Progenitor cell of endocrine pancreas (in vitro differentiated cells): ENCODE measurements around the gene ERRFI1. TPM values are rescaled to one million over a fixed set of nuclear protein-coding genes. Genes with fewer than 3 reads are reported as not detected.

ENCODE experiments used
- DNase-seq: peaks from one replicate; pipeline ENCODE4 v3.0.0; 2021; ENCODE audit warnings: low spot score; ENCODE audit not compliant: unreplicated experiment
- H3K27ac Mint-ChIP-seq: 2 replicates; pipeline ENCODE4 v1.8.0; 2021; ENCODE audit warnings: mild to moderate bottlenecking, moderate library complexity, mixed read lengths
- H3K27me3 Mint-ChIP-seq: 2 replicates; pipeline ENCODE4 v1.8.0; 2021; ENCODE audit warnings: mixed read lengths
- H3K36me3 Mint-ChIP-seq: 2 replicates; pipeline ENCODE4 v1.8.0; 2022; ENCODE audit warnings: mixed read lengths; ENCODE audit not compliant: insufficient read depth
- H3K4me1 Mint-ChIP-seq: 2 replicates; pipeline ENCODE4 v1.8.0; 2021; ENCODE audit warnings: low read depth, mixed read lengths
- H3K4me3 Mint-ChIP-seq: 2 replicates; pipeline ENCODE4 v1.8.0; 2021; ENCODE audit warnings: low read depth, mild to moderate bottlenecking, moderate library complexity, mixed read lengths
- H3K9me3 Mint-ChIP-seq: 2 replicates; pipeline ENCODE4 v1.8.0; 2021; ENCODE audit warnings: low read depth, mixed read lengths
- CTCF ChIP-seq: fragments of 200-600 bp; sonication (generic); IDR thresholded peaks from one replicate; pipeline ENCODE4 v1.5.0; 2021; ENCODE audit warnings: antibody characterized with exemption, mild to moderate bottlenecking; ENCODE audit not compliant: unreplicated experiment
- total RNA-seq: library from RNA; stranded (reverse); gene quantifications from 2 replicates; pipeline ENCODE4 v1.2.1, GENCODE V29; 2021

The ERRFI1 gene
- total RNA-seq, 1 donor from 2014 or later, result 138 TPM

DNA sequence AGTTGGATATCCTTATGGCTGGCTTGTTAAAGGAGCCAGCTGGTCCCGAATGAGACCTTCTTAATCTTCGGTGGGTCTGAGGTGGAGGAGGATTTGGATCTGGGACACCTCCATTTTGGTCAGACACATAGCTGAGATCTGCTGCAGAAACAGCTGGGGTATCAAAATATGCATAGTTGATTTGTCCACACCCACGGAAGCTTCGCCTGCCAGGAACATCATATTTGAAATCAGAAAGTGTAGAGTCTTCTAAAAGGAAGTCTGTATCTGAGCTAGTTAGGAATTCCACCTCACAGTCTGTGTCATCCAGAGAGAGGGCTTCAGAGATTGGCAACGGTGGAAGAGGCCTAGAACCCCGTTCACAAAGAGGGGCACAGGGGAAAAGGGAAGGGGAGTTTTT, 12.3 kb downstream of the ERRFI1 start:
- Mint-ChIP-seq H3K27me3 (no peaks in the 10 kb centered on the region), H3K4me1 (peaks cover 42% of the 10 kb centered on the region), H3K4me3 (no peak overlapping the region), H3K9me3 (no peaks in the 10 kb centered on the region), H3K36me3 (peaks cover 37% of the 10 kb centered on the region), H3K27ac (peak overlapping the region; percentile 49)
- no peak for DNase-seq
- TF ChIP-seq CTCF, result no peak

DNA sequence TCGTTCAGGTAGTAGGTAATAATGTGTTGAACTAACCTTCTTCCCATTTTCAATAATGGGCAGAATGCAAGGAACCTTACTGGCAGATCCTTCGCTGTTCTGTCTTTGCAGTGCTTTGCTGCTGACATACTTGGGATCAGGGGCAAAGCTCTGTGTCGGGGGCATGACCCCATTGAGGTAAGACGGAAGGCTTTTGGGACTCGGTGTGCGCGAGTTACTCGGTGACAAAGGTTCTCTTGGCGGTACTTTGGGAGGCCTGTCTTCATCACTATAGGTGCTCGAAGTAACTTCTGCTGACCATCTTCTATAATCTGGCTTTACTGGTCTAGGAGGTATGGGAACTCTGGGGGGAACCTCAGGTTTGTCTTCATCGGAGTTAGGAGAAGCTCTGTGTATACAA, 12.7 kb downstream of the ERRFI1 start:
- H3K9me3 Mint-ChIP-seq, result no peaks in the 10 kb centered on the region
- H3K27me3 Mint-ChIP-seq, result no peaks in the 10 kb centered on the region
- TF ChIP-seq CTCF, result no peak
- no peak for DNase-seq
- peaks cover 39% of the 10 kb centered on the region for H3K4me1 Mint-ChIP-seq
- H3K36me3 Mint-ChIP-seq, result peaks cover 40% of the 10 kb centered on the region
- no peak overlapping the region for H3K4me3 Mint-ChIP-seq
- H3K27ac Mint-ChIP-seq, result peak overlapping the region; percentile 49

- Mint-ChIP-seq H3K27me3 (no peaks in the 10 kb centered on the region), H3K4me3 (no peak overlapping the region), H3K27ac (no peak overlapping the region), H3K4me1 (peaks cover 34% of the 10 kb centered on the region), H3K36me3 (peaks cover 40% of the 10 kb centered on the region), H3K9me3 (no peaks in the 10 kb centered on the region)
- no peak for DNase-seq
- TF ChIP-seq CTCF, result no peak
Measured at GRCh38 chr1:8012955-8013354, 13.2 kb downstream of the ERRFI1 start.

DNA sequence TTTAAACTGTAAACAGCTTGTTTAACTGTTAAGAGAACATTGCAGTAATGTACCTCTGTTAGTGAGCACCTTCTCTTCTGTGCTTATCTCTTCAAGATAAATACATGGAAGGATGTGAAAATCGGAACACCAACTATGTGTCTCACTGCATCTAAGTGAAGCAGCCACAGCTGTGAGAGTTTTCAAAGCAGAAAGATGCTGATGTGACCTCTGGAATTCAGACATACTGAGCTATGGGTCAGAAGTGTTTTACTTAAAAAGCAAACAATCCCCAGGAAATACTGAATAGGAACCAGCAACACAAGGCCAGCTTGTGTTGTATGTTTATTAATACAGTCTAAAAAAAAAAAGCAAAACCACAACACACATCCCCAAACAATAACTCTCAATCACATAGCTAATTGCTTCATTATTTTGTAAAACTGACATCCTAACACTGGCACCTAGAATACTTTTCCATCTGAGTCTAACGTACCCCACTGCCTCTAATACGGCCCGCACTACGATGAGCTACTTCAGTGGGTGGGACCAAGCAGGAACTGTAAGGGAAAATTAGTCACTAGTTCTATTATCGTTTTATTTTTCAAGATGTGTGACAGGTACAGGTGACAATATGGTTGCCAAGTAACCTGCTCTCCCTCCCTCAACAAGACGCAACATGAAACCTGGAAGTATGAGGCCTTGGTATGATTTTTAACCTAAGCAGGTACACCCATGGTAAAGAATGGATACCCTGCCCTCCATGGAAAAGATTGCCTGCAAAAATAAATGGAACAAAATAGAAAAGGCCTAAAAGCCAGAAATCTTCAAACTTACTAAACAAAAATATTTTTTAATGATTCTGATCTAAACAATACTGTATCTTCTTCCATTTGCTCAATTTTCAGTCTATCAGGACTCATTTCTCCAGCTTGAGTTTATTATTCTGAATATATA, 13.9 kb downstream of the ERRFI1 start:
- Mint-ChIP-seq H3K36me3 (peaks cover 40% of the 10 kb centered on the region), H3K9me3 (no peaks in the 10 kb centered on the region), H3K4me1 (peaks cover 28% of the 10 kb centered on the region), H3K27me3 (no peaks in the 10 kb centered on the region), H3K4me3 (no peak overlapping the region), H3K27ac (peak overlapping the region; percentile 3)
- no peak for DNase-seq
- TF ChIP-seq CTCF, result no peak

DNA sequence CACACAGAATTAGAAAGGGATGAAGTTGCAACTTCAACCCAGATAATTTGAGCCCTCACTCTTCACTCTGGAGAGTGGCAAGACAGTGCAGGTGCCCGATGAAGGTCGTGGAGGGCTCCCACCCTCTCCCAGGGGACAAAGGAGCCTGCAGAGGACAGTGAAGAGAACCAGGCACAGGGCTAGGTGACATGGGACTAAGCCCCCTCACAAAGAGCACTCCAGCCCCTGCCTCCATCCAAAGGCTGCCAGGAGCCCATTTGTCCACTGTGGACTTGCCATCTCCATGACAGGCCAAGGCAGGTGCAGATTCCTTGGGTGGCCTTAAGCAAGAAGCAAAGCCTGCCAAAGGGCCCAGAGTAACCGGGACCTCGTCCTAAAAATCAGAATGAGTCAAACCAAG, 15.1 kb downstream of the ERRFI1 start:
- Mint-ChIP-seq H3K36me3 (peaks cover 40% of the 10 kb centered on the region), H3K27ac (peak overlapping the region; percentile 52), H3K4me1 (peaks cover 29% of the 10 kb centered on the region), H3K4me3 (no peak overlapping the region), H3K9me3 (no peaks in the 10 kb centered on the region), H3K27me3 (no peaks in the 10 kb centered on the region)
- no peak for DNase-seq
- no peak for TF ChIP-seq CTCF
